ENCODE data around the gene ARHGEF37. TPM values are rescaled to one million over a fixed set of nuclear protein-coding genes. Genes with fewer than 3 reads are reported as not detected.

Gene ARHGEF37
- total RNA-seq, 1 experiment from 2014 or later, result 0.42 TPM

- Histone ChIP-seq H3K4ac (ENCODE audit: low read depth, low read length) (no peak overlapping the region), H3K23me2 (ENCODE audit: insufficient read length, low read depth, low read length, poor library complexity, severe bottlenecking) (no peaks in the 10 kb centered on the region), H3K27ac (ENCODE audit: insufficient read length, low read depth, low read length) (no peak overlapping the region), H3K18ac (ENCODE audit: insufficient read length, low read depth, low read length) (no peak overlapping the region), H3K23ac (ENCODE audit: insufficient read length, low read depth, low read length) (no peak overlapping the region), H3T11ph (ENCODE audit: low read length) (no peak overlapping the region), H3K27me3 (ENCODE audit: insufficient read depth, low read length) (no peaks in the 10 kb centered on the region), H2BK5ac (ENCODE audit: insufficient read length, low read length) (no peak overlapping the region), H3K14ac (ENCODE audit: insufficient read depth, low read length) (no peak overlapping the region), H4K91ac (ENCODE audit: insufficient read length, low read depth, low read length) (no peak overlapping the region), H4K8ac (replicated peaks; ENCODE audit: insufficient read length, low read depth, low read length) (no peak overlapping the region), H2BK120ac (ENCODE audit: low read depth, low read length, poor library complexity, severe bottlenecking) (no peak overlapping the region), H3K9me3 (ENCODE audit: control insufficient read depth, low read depth, low read length) (no peaks in the 10 kb centered on the region), H2BK15ac (ENCODE audit: low read depth, low read length) (no peak overlapping the region), H2BK20ac (ENCODE audit: low read depth, low read length, poor library complexity, severe bottlenecking) (no peak overlapping the region), H3K4me1 (ENCODE audit: insufficient read depth, low read length) (peaks cover 10% of the 10 kb centered on the region; the same call in 1 of the 2 replicates), H4K5ac (ENCODE audit: insufficient read length, low read depth, low read length) (no peak overlapping the region), H3K79me2 (ENCODE audit: insufficient read depth, low read length) (no peaks in the 10 kb centered on the region), H2BK12ac (ENCODE audit: insufficient read length, low read depth, low read length) (no peak overlapping the region), H4K20me1 (ENCODE audit: control insufficient read depth, insufficient read depth, insufficient read length) (no peaks in the 10 kb centered on the region), H2AFZ (ENCODE audit: low read length) (no peak overlapping the region), H3K9ac (ENCODE audit: extremely low read depth, insufficient read length, low read length) (no peak overlapping the region), H3K56ac (ENCODE audit: insufficient read length, low read depth, low read length) (no peak overlapping the region), H2AK5ac (ENCODE audit: insufficient read length, low read length) (no peak overlapping the region), H3K79me1 (ENCODE audit: insufficient read depth, low read depth, low read length, poor library complexity, severe bottlenecking) (no peaks in the 10 kb centered on the region), H3K4me2 (ENCODE audit: insufficient read depth, insufficient read length, low read length) (peak overlapping the region; percentile 2)
- no CpG with 5 or more reads among the region's 8 CpGs for WGBS (ENCODE audit: extremely low coverage, insufficient read length, low lambda C conversion rate)
- Mint-ChIP-seq H3K27me3 (ENCODE audit: low read depth) (no peaks in the 10 kb centered on the region; the same call in 1 of the 2 replicates), H3K4me1 (peaks cover 20 to 21% of the 10 kb centered on the region in 2 experiments), H3K27ac (no peak overlapping the region), H3K9me3 (no peaks in the 10 kb centered on the region), H3K36me3 (ENCODE audit: insufficient read depth in 1 of 3, low read depth in 3 of 3) (no peaks in the 10 kb centered on the region), H3K4me3 (no peak overlapping the region)
- no peak for TF ChIP-seq CTCF (conservative IDR thresholded peaks at IDR 0.05)
- no peak for DNase-seq
Observed at GRCh38 chr5:149633476-149634350, 52.4 kb downstream of the ARHGEF37 start.
